Loucy (cell line): ENCODE data around the gene ENOX1.

Experiments used
- H2AFZ ChIP-seq: fragments of 200-600 bp; sonication (generic); 2 replicates; pipeline ENCODE4 v1.6.0; 2016; ENCODE audit warnings: antibody characterized with exemption, mild to moderate bottlenecking, low read length, moderate library complexity
- H3F3A ChIP-seq: fragments of 200-600 bp; 2 replicates; pipeline ENCODE4 v1.6.0; 2016; ENCODE audit warnings: antibody characterized with exemption, low read depth, mild to moderate bottlenecking
- H3K27me3 ChIP-seq: fragments of 200-600 bp; sonication (generic); 2 replicates; pipeline ENCODE4 v1.6.1; 2014; ENCODE audit warnings: low read length, mild to moderate bottlenecking; ENCODE audit not compliant: insufficient read depth, poor library complexity, severe bottlenecking
- H3K36me3 ChIP-seq: fragments of 200-600 bp; sonication (generic); 2 replicates; pipeline ENCODE4 v1.6.1; 2016; ENCODE audit warnings: low read length; ENCODE audit not compliant: insufficient read depth
- H3K4me1 ChIP-seq: fragments of 200-600 bp; sonication (generic); 2 replicates; pipeline ENCODE4 v1.5.1; 2014; ENCODE audit warnings: low read length, mild to moderate bottlenecking; ENCODE audit not compliant: insufficient read depth, poor library complexity, severe bottlenecking
- H3K4me2 ChIP-seq: fragments of 200-600 bp; sonication (generic); 2 replicates; pipeline ENCODE4 v1.6.0; 2014; ENCODE audit warnings: antibody characterized with exemption, low read length, low read depth, mild to moderate bottlenecking; ENCODE audit not compliant: poor library complexity, severe bottlenecking
- H3K4me3 ChIP-seq: fragments of 200-600 bp; sonication (generic); 2 replicates; pipeline ENCODE4 v1.5.1; 2014; ENCODE audit warnings: low read length, mild to moderate bottlenecking, mixed read lengths; ENCODE audit not compliant: poor library complexity, severe bottlenecking
- H3K79me2 ChIP-seq: fragments of 200-600 bp; sonication (generic); 2 replicates; pipeline ENCODE4 v1.6.1; 2014; ENCODE audit warnings: low read length; ENCODE audit not compliant: insufficient read depth
- H3K9ac ChIP-seq: fragments of 200-600 bp; sonication (generic); 2 replicates; pipeline ENCODE4 v1.6.0; 2014; ENCODE audit warnings: mild to moderate bottlenecking, low read depth, low read length, moderate library complexity; ENCODE audit not compliant: poor library complexity, severe bottlenecking
- H3K9me2 ChIP-seq: fragments of 200-600 bp; sonication (generic); replicated peaks from 2 replicates; pipeline ENCODE4 v1.6.1; 2016; ENCODE audit warnings: low read depth, low read length, mixed read lengths
- H3K9me3 ChIP-seq: fragments of 200-600 bp; sonication (generic); 2 replicates; pipeline ENCODE4 v1.6.1; 2014; ENCODE audit warnings: mild to moderate bottlenecking, antibody characterized with exemption, low read length, low read depth; ENCODE audit not compliant: insufficient read depth
- H4K20me1 ChIP-seq: fragments of 200-600 bp; sonication (generic); 2 replicates; pipeline ENCODE4 v1.6.0; 2014; ENCODE audit warnings: antibody characterized with exemption, low read length, mild to moderate bottlenecking; ENCODE audit not compliant: insufficient read depth, poor library complexity, severe bottlenecking
- CTCF ChIP-seq: fragments of 200-600 bp; sonication (generic); conservative IDR thresholded peaks from 2 replicates; pipeline ENCODE4 v1.5.1; 2014; ENCODE audit warnings: mild to moderate bottlenecking, antibody characterized with exemption, low read length
- EZH2phosphoT487 ChIP-seq: fragments of 200-600 bp; IDR thresholded peaks from 2 replicates; pipeline ENCODE4 v1.6.1; 2018; ENCODE audit warnings: antibody characterized with exemption, mild to moderate bottlenecking, moderate library complexity, borderline replicate concordance

The ENOX1 gene

DNA sequence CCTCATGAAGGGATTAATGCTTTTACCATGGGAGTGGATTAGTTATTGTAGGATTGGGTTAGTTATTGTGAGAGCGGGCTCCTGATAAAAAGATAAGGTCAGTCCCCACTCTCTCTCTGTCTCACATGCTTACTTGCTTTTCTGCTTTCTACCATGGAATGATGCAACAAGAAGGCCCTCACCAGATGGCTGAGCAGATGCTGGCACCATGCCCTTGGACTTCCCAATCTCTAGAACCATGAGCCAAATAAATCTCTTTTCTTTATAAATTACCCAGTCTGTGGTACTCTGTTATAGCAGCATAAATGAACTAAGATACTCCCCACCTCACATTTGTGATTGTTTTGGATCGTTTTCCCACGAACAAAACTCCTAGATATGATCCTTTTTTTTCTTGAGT lies 409.6 kb downstream of the ENOX1 start:
- Histone ChIP-seq H3K9me2 (no peaks in the 10 kb centered on the region), H3K9me3 (0 out of 2 replicates have a peak, but pooled peaks cover 3% of the 10 kb centered on the region), H3K27me3 (no peaks in the 10 kb centered on the region), H2AFZ (no peak overlapping the region), H3K79me2 (no peaks in the 10 kb centered on the region), H3K9ac (no peak overlapping the region), H3K36me3 (no peaks in the 10 kb centered on the region), H3K4me2 (no peak overlapping the region), H3K4me1 (peaks cover 21% of the 10 kb centered on the region), H4K20me1 (no peaks in the 10 kb centered on the region), H3F3A (0 out of 2 replicates have a peak, but pooled peaks cover 3% of the 10 kb centered on the region), H3K4me3 (no peak overlapping the region)
- TF ChIP-seq EZH2phosphoT487, result no peak
- TF ChIP-seq CTCF, result no peak

GRCh38 chr13:43376596-43376995 lies 410.2 kb downstream of the ENOX1 start:
- Histone ChIP-seq H3K9me2 (no peaks in the 10 kb centered on the region), H3K9ac (no peak overlapping the region), H3K36me3 (no peaks in the 10 kb centered on the region), H3K27me3 (no peaks in the 10 kb centered on the region), H3F3A (0 out of 2 replicates have a peak, but pooled peaks cover 3% of the 10 kb centered on the region), H4K20me1 (no peaks in the 10 kb centered on the region), H3K9me3 (0 out of 2 replicates have a peak, but pooled peaks cover 3% of the 10 kb centered on the region), H3K79me2 (no peaks in the 10 kb centered on the region), H3K4me3 (no peak overlapping the region), H2AFZ (no peak overlapping the region), H3K4me2 (no peak overlapping the region), H3K4me1 (peaks cover 26% of the 10 kb centered on the region)
- TF ChIP-seq EZH2phosphoT487, result no peak
- no peak for TF ChIP-seq CTCF

DNA sequence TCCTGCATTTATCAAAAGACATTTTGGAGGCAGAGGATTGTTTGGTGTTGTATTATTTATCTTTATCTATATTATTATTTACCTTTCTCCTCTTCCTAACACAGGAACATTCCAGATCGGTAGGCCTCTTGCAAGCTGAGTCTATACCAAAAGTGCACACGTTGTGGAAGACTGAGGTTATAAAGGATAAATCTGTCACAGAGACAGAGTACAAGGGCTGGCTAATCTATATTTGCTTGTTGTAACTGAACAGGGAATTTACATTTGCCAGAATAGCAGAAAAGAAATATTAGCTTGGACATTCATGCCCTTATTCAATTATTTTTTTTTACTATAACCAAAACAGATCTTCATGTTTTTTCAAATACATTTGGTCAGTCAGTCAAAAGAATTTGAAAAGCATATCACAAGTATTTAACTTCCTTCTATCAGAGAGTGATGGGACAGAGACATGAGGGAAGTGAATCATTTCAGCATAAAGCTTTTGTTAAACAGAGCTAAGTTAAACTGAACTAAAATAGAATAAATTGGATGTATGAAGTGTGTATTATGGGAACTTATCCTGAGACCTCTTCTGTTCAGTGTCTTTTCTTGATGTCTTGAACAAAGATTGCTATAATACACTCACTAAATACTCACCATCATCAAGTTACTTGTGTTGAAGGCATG lies 410.8 kb downstream of the ENOX1 start:
- Histone ChIP-seq H2AFZ (no peak overlapping the region), H3K9ac (no peak overlapping the region), H4K20me1 (no peaks in the 10 kb centered on the region), H3K4me1 (peaks cover 27% of the 10 kb centered on the region), H3K27me3 (no peaks in the 10 kb centered on the region), H3K4me3 (no peak overlapping the region), H3K4me2 (no peak overlapping the region), H3K79me2 (no peaks in the 10 kb centered on the region), H3K36me3 (no peaks in the 10 kb centered on the region), H3K9me3 (0 out of 2 replicates have a peak, but pooled peaks cover 3% of the 10 kb centered on the region), H3K9me2 (no peaks in the 10 kb centered on the region), H3F3A (0 out of 2 replicates have a peak, but pooled peaks cover 3% of the 10 kb centered on the region)
- TF ChIP-seq CTCF (no peak), EZH2phosphoT487 (no peak)
